HEK293 (cell line): ENCODE results near the gene CALB2.

Experiments
- CTCF ChIA-PET: fragments of 350-600 bp; formaldehyde crosslinking; extraction: SDS; loops from one replicate; lab custom pipeline; 2021; ENCODE audit warnings: antibody characterized with exemption; lab: Yijun Ruan, JAX
- POLR2A ChIA-PET: fragments of 300-600 bp; formaldehyde crosslinking; extraction: SDS; loops from one replicate; lab custom pipeline; 2020; ENCODE audit warnings: antibody characterized with exemption, inconsistent platforms; lab: Yijun Ruan, JAX
- H3K27ac ChIP-seq: fragments of 200-500 bp; sonication (Bioruptor generic); 2 replicates; pipeline ENCODE4 v1.5.1; 2014; ENCODE audit warnings: low read depth, low read length, control low read depth, inconsistent platforms; ENCODE audit errors: extremely low read depth
- H3K36me3 ChIP-seq, 2 experiments: fragments of 200-500 bp in 1 of 2; sonication (Bioruptor generic) in 1 of 2; 1 replicate in 1 of 2; 2 replicates in 1 of 2; pipeline ENCODE4 v1.5.1; 2014 to 2017; ENCODE audit warnings: inconsistent platforms in 2 of 2, low read length in 2 of 2; ENCODE audit not compliant: control insufficient read depth in 2 of 2, insufficient read depth in 1 of 2
- H3K4me1 ChIP-seq: fragments of 200-500 bp; sonication (Bioruptor generic); 2 replicates; pipeline ENCODE4 v1.5.1; 2014; ENCODE audit warnings: mild to moderate bottlenecking, low read length, inconsistent platforms; ENCODE audit not compliant: control insufficient read depth, insufficient read depth
- H3K4me3 ChIP-seq: 2 replicates; pipeline ENCODE4 v1.5.1; 2011; ENCODE audit warnings: low read depth, mild to moderate bottlenecking, control low read depth, low read length, moderate library complexity
- H3K9me3 ChIP-seq: fragments of 200-500 bp; sonication (Bioruptor generic); 2 replicates; pipeline ENCODE4 v1.5.1; 2014; ENCODE audit warnings: low read depth, low read length, inconsistent platforms; ENCODE audit not compliant: control insufficient read depth, insufficient read depth
- ATF2 ChIP-seq: fragments of 450-650 bp; formaldehyde crosslinking; IDR thresholded peaks from 2 replicates; pipeline ENCODE4 v1.5.1; 2016; ENCODE audit warnings: missing biosample characterization, missing genetic modification characterization, low read depth
- BCL11B ChIP-seq: fragments of 450-650 bp; formaldehyde crosslinking; IDR thresholded peaks from 2 replicates; pipeline ENCODE4 v1.5.1; 2016; ENCODE audit warnings: low read depth, missing biosample characterization, missing genetic modification characterization
- HIC1 ChIP-seq: fragments of 450-650 bp; formaldehyde crosslinking; IDR thresholded peaks from 2 replicates; pipeline ENCODE4 v1.5.1; 2016; ENCODE audit warnings: missing biosample characterization, missing genetic modification characterization
- HOXC10 ChIP-seq: sonication (generic); formaldehyde crosslinking; IDR thresholded peaks from 2 replicates; pipeline ENCODE4 v1.8.1; 2023; ENCODE audit warnings: mild to moderate bottlenecking, missing genetic modification reagents
- KLF1 ChIP-seq: fragments of 450-650 bp; formaldehyde crosslinking; IDR thresholded peaks from 2 replicates; pipeline ENCODE4 v1.5.1; 2016; ENCODE audit warnings: missing biosample characterization, missing genetic modification characterization
- KLF7 ChIP-seq: fragments of 450-650 bp; formaldehyde crosslinking; IDR thresholded peaks from 2 replicates; pipeline ENCODE4 v1.5.1; 2016; ENCODE audit warnings: missing biosample characterization, missing genetic modification characterization, borderline replicate concordance
- PBX3 ChIP-seq: sonication (generic); formaldehyde crosslinking; IDR thresholded peaks from 2 replicates; pipeline ENCODE4 v1.8.1; 2022; ENCODE audit warnings: mild to moderate bottlenecking, moderate library complexity, missing genetic modification reagents
- ZBTB10 ChIP-seq: fragments of 450-650 bp; formaldehyde crosslinking; IDR thresholded peaks from 2 replicates; pipeline ENCODE4 v1.5.1; 2016; ENCODE audit warnings: missing biosample characterization, missing genetic modification characterization
- ZEB2 ChIP-seq: fragments of 450-650 bp; formaldehyde crosslinking; IDR thresholded peaks from 2 replicates; pipeline ENCODE4 v1.5.1; 2016; ENCODE audit warnings: missing biosample characterization, missing genetic modification characterization
- ZFP37 ChIP-seq: fragments of 450-650 bp; formaldehyde crosslinking; IDR thresholded peaks from 2 replicates; pipeline ENCODE4 v1.5.1; 2016; ENCODE audit warnings: missing biosample characterization, missing genetic modification characterization
- ZFP41 ChIP-seq: fragments of 450-650 bp; formaldehyde crosslinking; IDR thresholded peaks from 2 replicates; pipeline ENCODE4 v1.5.1; 2016; ENCODE audit warnings: missing biosample characterization, missing genetic modification characterization, borderline replicate concordance
- ZNF16 ChIP-seq: fragments of 450-650 bp; formaldehyde crosslinking; IDR thresholded peaks from 2 replicates; pipeline ENCODE4 v1.5.1; 2016; ENCODE audit warnings: low read depth, missing biosample characterization, missing genetic modification characterization
- ZNF26 ChIP-seq: fragments of 450-650 bp; formaldehyde crosslinking; IDR thresholded peaks from 2 replicates; pipeline ENCODE4 v1.5.1; 2016; ENCODE audit warnings: missing biosample characterization, missing genetic modification characterization
- ZNF311 ChIP-seq: fragments of 450-650 bp; formaldehyde crosslinking; IDR thresholded peaks from 2 replicates; pipeline ENCODE4 v1.5.1; 2017; ENCODE audit warnings: missing biosample characterization, missing genetic modification characterization, borderline replicate concordance
- ZNF341 ChIP-seq: fragments of 450-650 bp; formaldehyde crosslinking; IDR thresholded peaks from 2 replicates; pipeline ENCODE4; 2016; ENCODE audit warnings: low read depth, missing biosample characterization, missing genetic modification characterization
- ZNF354C ChIP-seq: fragments of 450-650 bp; formaldehyde crosslinking; IDR thresholded peaks from 2 replicates; pipeline ENCODE4 v1.5.1; 2016; ENCODE audit warnings: missing biosample characterization, missing genetic modification characterization, low read depth, borderline replicate concordance
- ZNF518A ChIP-seq: fragments of 450-650 bp; formaldehyde crosslinking; conservative IDR thresholded peaks from 2 replicates; pipeline ENCODE4 v1.5.1; 2016; ENCODE audit warnings: low read depth, missing biosample characterization, missing genetic modification characterization
- ZNF548 ChIP-seq: fragments of 450-650 bp; formaldehyde crosslinking; IDR thresholded peaks from 2 replicates; pipeline ENCODE4 v1.5.1; 2016; ENCODE audit warnings: missing biosample characterization, missing genetic modification characterization
- ZNF768 ChIP-seq: fragments of 450-650 bp; formaldehyde crosslinking; IDR thresholded peaks from 2 replicates; pipeline ENCODE4 v1.5.1; 2018; ENCODE audit warnings: missing biosample characterization, mild to moderate bottlenecking, missing genetic modification characterization

The CALB2 gene

GRCh38 chr16:71327720-71328119 is 30.8 kb upstream of the CALB2 start (continued):
- no peak for TF ChIP-seq ZNF518A (tag by site-specific recombination)
- no peak for TF ChIP-seq ZNF26 (tag by site-specific recombination)
- no peak for TF ChIP-seq ZNF354C (tag by site-specific recombination)

GRCh38 chr16:71328151-71328550 is 30.4 kb upstream of the CALB2 start:
- TF ChIP-seq ZNF548 (tag by site-specific recombination) (no peak), HOXC10 (no peak), HIC1 (tag by site-specific recombination) (no peak), ATF2 (tag by site-specific recombination) (no peak), ZNF16 (tag by site-specific recombination) (no peak), ZEB2 (tag by site-specific recombination) (no peak), ZFP37 (tag by site-specific recombination) (no peak)
- Histone ChIP-seq H3K27ac (no peak overlapping the region), H3K9me3 (no peaks in the 10 kb centered on the region), H3K36me3 (no peaks in the 10 kb centered on the region), H3K4me1 (no peaks in the 10 kb centered on the region), H3K4me3 (no peak overlapping the region)
- ChIA-PET POLR2A (no interaction called here), CTCF (interaction anchor here (3.2 kb wide), 1 partner anchor 16 kb away, joined by 12 read pairs; no protein-coding TSS in a partner anchor)

GRCh38 chr16:71337631-71338030 is 20.9 kb upstream of the CALB2 start:
- Histone ChIP-seq H3K27ac (no peak overlapping the region), H3K36me3 (no peaks in the 10 kb centered on the region), H3K4me3 (no peak overlapping the region), H3K4me1 (no peaks in the 10 kb centered on the region), H3K9me3 (no peaks in the 10 kb centered on the region)
- ChIA-PET CTCF (interaction anchor here (2.6 kb wide), 1 partner anchor 20 kb away, joined by 5 read pairs; no protein-coding TSS in a partner anchor), POLR2A (interaction anchor here (0.6 kb wide), 1 partner anchor 268 kb away, joined by 3 read pairs; no protein-coding TSS in a partner anchor)
- TF ChIP-seq ZNF768, result no peak
- TF ChIP-seq PBX3, result no peak
- TF ChIP-seq ZFP41, result no peak
- no peak for TF ChIP-seq KLF1
- no peak for TF ChIP-seq ZNF341 (tag by site-specific recombination)
- TF ChIP-seq KLF7 (tag by site-specific recombination), result no peak
- no peak for TF ChIP-seq BCL11B (tag by site-specific recombination)
- no peak for TF ChIP-seq ZBTB10 (tag by site-specific recombination)
- no peak for TF ChIP-seq ZNF311 (tag by site-specific recombination)
